Upper lobe of left lung (tissue), 4 donors: ENCODE measurements around the gene MMD.

Source experiments
- CTCF ChIP-seq, 6 experiments: fragments of 450-650 bp in 4 of 6; fragments of 200-600 bp in 2 of 6; sonication (generic) in 2 of 6; IDR thresholded peaks; one replicate each; pipeline ENCODE4 v1.5.1; 2016 to 2019; ENCODE audit warnings: antibody characterized with exemption in 6 of 6
- EP300 ChIP-seq, 4 donors: sonication (generic); formaldehyde crosslinking; IDR thresholded peaks; one replicate each; pipeline ENCODE4 v1.5.1; 2017; ENCODE audit warnings: antibody characterized with exemption in 4 of 4, control low read depth in 2 of 4
- POLR2A ChIP-seq, 4 donors: fragments of 450-650 bp; IDR thresholded peaks; one replicate each; pipeline ENCODE4 v1.5.1; 2016 to 2017; ENCODE audit warnings: antibody characterized with exemption in 4 of 4, mild to moderate bottlenecking in 2 of 4
- POLR2AphosphoS5 ChIP-seq, 2 donors: sonication (generic); formaldehyde crosslinking; IDR thresholded peaks; one replicate each; pipeline ENCODE4 v1.5.1; 2017; ENCODE audit warnings: antibody characterized with exemption in 2 of 2

DNA sequence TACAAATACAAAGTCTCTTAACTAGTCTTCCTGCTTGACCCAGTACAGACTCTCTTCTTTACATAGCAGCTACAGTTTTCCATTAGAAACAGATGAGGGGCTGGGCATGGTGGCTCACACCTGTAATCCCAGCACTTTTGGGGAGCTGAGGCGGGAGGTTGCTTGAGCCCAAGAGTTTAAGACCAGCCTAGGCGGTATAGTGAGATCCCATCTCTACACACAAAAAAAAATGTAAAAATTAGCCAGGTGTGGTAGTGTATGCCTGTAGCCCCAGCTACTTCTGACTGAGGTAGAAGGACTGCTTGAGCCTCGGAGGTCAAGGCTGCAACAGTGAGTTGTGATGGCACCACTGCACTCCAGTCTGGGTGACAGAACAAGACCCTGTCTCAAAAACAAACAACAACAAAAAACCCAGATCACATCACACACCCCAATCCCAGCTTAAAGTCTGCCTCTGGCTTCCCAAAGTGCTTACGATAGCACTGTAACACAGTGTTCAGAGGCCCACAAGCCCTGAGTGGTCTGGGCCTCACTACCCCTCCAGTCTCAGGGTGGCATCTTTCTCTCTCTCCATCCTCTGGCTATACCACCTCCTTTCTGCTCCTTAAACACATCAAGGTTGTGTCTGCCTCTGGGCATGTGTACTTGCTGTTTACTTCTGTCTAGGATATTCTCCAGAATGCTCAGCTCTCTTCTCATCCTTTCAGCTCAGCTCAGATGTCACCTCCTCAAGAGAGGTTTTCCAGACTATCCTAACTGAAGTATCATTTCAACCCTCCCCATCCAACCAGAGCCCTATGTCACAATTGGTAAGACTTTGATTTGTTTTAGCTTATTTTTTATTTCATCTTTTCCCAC lies 4.0 kb downstream of the MMD start:
- TF ChIP-seq POLR2A (IDR thresholded peaks at IDR 0.05) (no peak), CTCF (IDR thresholded peaks at IDR 0.05) (no peak), POLR2AphosphoS5 (IDR thresholded peaks at IDR 0.05) (no peak), EP300 (IDR thresholded peaks at IDR 0.05) (no peak)
